Activated naive CD8-positive, alpha-beta T cell treated with anti-CD3 and anti-CD28 coated beads, Interleukin-2, amount 50 U/mL, for 16 hours (primary cell): Measurements from ENCODE around the gene ASL.
"Not testable (repeated sequence)": the region's sequence is repeated elsewhere in the genome, so short reads cannot be mapped to it uniquely, and the experiment has no call there.

Experiments used
- DNase-seq: peaks from one replicate; pipeline ENCODE4 v3.0.0-alpha.2; 2020; ENCODE audit warnings: low read depth, low spot score

Gene ASL

GRCh38 chr7:66119245-66119850, 43.7 kb downstream of the ASL start:
- no peak for DNase-seq

GRCh38 chr7:66123175-66123528, 47.5 kb downstream of the ASL start:
- DNase-seq, result no peak

GRCh38 chr7:66124569-66124861, 48.9 kb downstream of the ASL start:
- not testable (repeated sequence) for DNase-seq

- no peak for DNase-seq
Measured at GRCh38 chr7:66125052-66125694, 49.6 kb downstream of the ASL start.

GRCh38 chr7:66125781-66126352, 50.2 kb downstream of the ASL start:
- not testable (repeated sequence) for DNase-seq

GRCh38 chr7:66127172-66127571, 51.6 kb downstream of the ASL start:
- DNase-seq, result not testable (repeated sequence)

GRCh38 chr7:66138994-66139752, 63.6 kb downstream of the ASL start:
- DNase-seq, result no peak

GRCh38 chr7:66140924-66141323, 65.3 kb downstream of the ASL start:
- DNase-seq, result no peak

GRCh38 chr7:66142334-66142733, 66.7 kb downstream of the ASL start:
- DNase-seq, result no peak

GRCh38 chr7:66142996-66143395, 67.4 kb downstream of the ASL start:
- DNase-seq, result no peak
